ENCODE measurements around the gene GPR162. TPM values are rescaled to one million over a fixed set of nuclear protein-coding genes. Genes with fewer than 3 reads are reported as not detected.

Gene GPR162
- total RNA-seq, 1 experiment from 2014 or later, result 3.5 TPM

DNA sequence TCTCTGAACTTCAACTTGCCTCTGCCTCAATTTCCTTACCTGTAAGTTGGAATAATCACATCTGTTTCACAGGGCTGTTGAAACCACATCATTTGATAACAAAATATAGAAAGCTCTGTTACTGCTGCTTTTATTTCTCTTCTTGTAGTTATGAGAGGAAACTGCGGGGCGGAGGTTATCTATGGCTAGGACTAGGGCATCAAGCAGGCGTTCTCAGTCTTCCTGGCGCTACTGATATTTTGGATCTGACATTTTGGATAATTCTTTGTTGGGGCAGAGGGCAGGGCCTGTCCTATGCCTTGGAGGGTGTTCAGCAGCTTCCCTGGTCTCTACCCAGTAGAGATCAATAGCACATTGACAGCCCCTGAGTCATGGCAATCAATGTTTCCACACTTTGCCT is 10.5 kb downstream of the GPR162 start:
- DNase-seq, result no peak
- Histone ChIP-seq H3K27ac (no peak overlapping the region), H3K36me3 (peaks cover 36% of the 10 kb centered on the region), H3K4me1 (peaks cover 2% of the 10 kb centered on the region), H3K4me3 (no peak overlapping the region), H3K27me3 (no peaks in the 10 kb centered on the region), H3K9me3 (replicated peaks) (no peaks in the 10 kb centered on the region)

- H3K36me3 ChIP-seq, result peaks cover 42% of the 10 kb centered on the region
Observed at GRCh38 chr12:6833189-6833890, 11.7 kb downstream of the GPR162 start.

DNA sequence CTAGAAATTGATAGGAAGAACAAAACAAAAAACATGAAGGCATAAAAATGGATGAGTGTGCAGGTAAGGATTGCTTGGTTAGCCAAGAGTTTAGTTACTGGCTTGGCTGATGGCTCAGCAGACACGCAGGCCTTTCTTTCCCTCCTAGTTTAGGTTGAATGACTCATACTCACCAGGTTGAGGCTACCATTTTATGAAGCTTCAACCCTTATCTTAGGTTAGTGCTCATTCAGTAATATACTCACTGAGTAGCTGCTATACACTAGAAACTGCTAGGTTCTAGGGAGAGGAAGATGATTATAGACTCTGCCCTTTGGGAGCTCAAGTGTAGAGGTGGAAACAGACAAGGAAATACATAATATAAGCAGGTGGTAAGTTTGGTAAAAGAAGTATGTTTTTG is 12.6 kb downstream of the GPR162 start:
- Histone ChIP-seq H3K4me1 (peaks cover 3% of the 10 kb centered on the region; the same call in 1 of the 2 replicates), H3K4me3 (no peak overlapping the region), H3K36me3 (peaks cover 44% of the 10 kb centered on the region), H3K27me3 (no peaks in the 10 kb centered on the region), H3K9me3 (replicated peaks) (no peaks in the 10 kb centered on the region), H3K27ac (no peak overlapping the region)
- DNase-seq, result no peak

More at GRCh38 chr12:6833189-6833890, 11.7 kb downstream of the GPR162 start:
- Histone ChIP-seq H3K9me3 (replicated peaks) (no peaks in the 10 kb centered on the region), H3K4me1 (no peaks in the 10 kb centered on the region), H3K4me3 (no peak overlapping the region), H3K27ac (no peak overlapping the region), H3K27me3 (no peaks in the 10 kb centered on the region)
- no peak for DNase-seq

DNA sequence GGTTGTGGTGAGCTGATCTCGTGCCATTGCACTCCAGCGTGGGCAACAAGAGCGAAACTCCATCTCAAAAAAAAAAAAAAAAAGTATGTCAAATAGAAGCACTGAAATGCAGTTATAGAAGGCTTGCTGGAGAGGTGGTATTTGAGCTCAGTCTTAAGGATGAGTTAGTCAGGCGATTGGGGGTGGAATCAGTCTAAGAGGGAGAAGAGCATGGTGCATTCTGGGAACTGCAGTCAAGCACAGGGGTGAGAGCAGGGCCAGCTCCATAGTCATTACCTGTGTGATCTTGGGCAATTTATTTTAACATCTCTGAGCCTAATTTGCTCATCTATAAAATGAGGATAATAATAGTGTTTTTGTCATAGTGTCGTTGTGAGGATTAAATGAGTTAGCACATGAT is 13.3 kb downstream of the GPR162 start:
- DNase-seq, result no peak
- H3K4me3 ChIP-seq, result no peak overlapping the region
- no peak overlapping the region for H3K27ac ChIP-seq
- H3K27me3 ChIP-seq, result no peaks in the 10 kb centered on the region
- peaks cover 44% of the 10 kb centered on the region for H3K36me3 ChIP-seq
- H3K9me3 ChIP-seq (replicated peaks), result no peaks in the 10 kb centered on the region
- peaks cover 8% of the 10 kb centered on the region for H3K4me1 ChIP-seq

GRCh38 chr12:6836851-6837250 is 15.2 kb downstream of the GPR162 start:
- no peak overlapping the region for H3K4me3 ChIP-seq
- peaks cover 22% of the 10 kb centered on the region for H3K4me1 ChIP-seq
- no peaks in the 10 kb centered on the region for H3K9me3 ChIP-seq (replicated peaks)
- H3K36me3 ChIP-seq, result peaks cover 38% of the 10 kb centered on the region
- no peak overlapping the region for H3K27ac ChIP-seq
- no peaks in the 10 kb centered on the region for H3K27me3 ChIP-seq
- DNase-seq, result no peak

GRCh38 chr12:6837370-6838060 is 15.9 kb downstream of the GPR162 start:
- no peak overlapping the region for H3K4me3 ChIP-seq
- DNase-seq, result no peak
- H3K4me1 ChIP-seq, result peaks cover 22% of the 10 kb centered on the region
- H3K27me3 ChIP-seq, result no peaks in the 10 kb centered on the region
- H3K27ac ChIP-seq, result no peak overlapping the region
- H3K36me3 ChIP-seq, result peaks cover 31% of the 10 kb centered on the region
- no peaks in the 10 kb centered on the region for H3K9me3 ChIP-seq (replicated peaks)

DNA sequence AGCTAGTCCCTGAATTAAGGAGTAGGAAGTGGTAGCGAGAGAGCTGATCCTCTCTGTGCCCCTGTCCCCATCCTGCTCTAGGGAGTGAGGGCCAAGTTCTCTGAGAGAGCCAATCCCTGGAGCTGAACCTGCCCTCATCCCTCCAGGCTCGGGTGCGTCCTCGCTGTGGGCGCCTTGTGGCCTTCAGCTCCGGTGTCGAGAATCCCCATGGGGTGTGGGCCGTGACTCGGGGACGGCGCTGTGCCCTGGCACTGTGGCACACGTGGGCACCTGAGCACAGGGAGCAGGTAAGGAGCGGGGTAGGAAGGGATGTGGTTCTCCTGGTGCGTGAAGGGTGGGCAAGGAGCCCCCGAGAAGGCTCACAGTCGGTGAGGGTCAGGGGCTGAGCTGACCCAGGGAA is 17.2 kb downstream of the GPR162 start:
- peaks cover 22% of the 10 kb centered on the region for H3K4me1 ChIP-seq
- H3K27ac ChIP-seq, result no peak overlapping the region
- no peaks in the 10 kb centered on the region for H3K9me3 ChIP-seq (replicated peaks)
- H3K4me3 ChIP-seq, result no peak overlapping the region
- DNase-seq, result no peak
- H3K27me3 ChIP-seq, result no peaks in the 10 kb centered on the region
- peaks cover 20% of the 10 kb centered on the region for H3K36me3 ChIP-seq

DNA sequence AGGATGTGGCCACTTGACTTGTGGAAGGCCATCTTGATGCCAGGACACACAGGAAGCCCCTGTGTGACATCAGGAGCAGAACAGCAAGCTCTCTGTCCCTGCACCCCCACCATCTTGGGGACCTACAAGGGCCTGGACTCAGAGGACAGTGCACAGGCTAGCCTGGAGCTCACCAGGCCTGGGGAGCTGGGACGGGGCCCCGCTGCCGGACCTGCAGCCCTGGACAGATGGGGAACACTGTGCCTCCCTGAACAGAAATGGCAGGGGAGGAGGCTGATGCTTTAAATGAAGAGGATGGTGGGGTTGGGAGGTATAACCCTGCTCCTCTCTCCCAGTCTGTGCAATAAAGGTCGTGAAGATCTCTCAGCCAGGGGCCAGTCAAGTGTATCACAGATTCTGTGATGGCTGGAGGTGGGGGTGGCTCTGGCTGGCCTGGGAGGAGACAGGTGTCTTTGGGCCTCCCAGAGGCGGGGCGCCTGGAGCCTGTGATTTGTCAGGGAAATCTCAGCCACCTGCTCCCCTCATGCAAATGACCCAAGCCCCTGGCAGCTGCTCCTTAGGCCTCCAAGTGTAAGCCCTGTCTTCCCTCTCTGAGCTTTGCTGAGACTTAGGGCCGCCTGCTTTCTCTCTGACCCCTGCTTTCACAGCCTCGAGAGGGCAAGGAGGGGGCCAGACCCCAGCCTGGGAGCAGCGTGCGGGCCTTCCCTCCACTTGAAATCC is 18.0 kb downstream of the GPR162 start:
- peaks cover 20% of the 10 kb centered on the region for H3K36me3 ChIP-seq

GRCh38 chr12:6840330-6840729 is 18.7 kb downstream of the GPR162 start:
- Histone ChIP-seq H3K36me3 (peaks cover 24% of the 10 kb centered on the region), H3K9me3 (replicated peaks) (no peaks in the 10 kb centered on the region), H3K4me1 (peaks cover 22% of the 10 kb centered on the region), H3K27ac (peak overlapping the region; percentile 83), H3K4me3 (no peak overlapping the region), H3K27me3 (no peaks in the 10 kb centered on the region)
- peak; percentile 48 to 78 for DNase-seq

More for the DNA sequence above, 18.0 kb downstream of the GPR162 start:
- DNase-seq, result peak; percentile 93 to 95
- Histone ChIP-seq H3K27ac (peak overlapping the region; percentile 83), H3K4me1 (peaks cover 22% of the 10 kb centered on the region), H3K27me3 (no peaks in the 10 kb centered on the region), H3K9me3 (replicated peaks) (no peaks in the 10 kb centered on the region), H3K4me3 (no peak overlapping the region)

DNA sequence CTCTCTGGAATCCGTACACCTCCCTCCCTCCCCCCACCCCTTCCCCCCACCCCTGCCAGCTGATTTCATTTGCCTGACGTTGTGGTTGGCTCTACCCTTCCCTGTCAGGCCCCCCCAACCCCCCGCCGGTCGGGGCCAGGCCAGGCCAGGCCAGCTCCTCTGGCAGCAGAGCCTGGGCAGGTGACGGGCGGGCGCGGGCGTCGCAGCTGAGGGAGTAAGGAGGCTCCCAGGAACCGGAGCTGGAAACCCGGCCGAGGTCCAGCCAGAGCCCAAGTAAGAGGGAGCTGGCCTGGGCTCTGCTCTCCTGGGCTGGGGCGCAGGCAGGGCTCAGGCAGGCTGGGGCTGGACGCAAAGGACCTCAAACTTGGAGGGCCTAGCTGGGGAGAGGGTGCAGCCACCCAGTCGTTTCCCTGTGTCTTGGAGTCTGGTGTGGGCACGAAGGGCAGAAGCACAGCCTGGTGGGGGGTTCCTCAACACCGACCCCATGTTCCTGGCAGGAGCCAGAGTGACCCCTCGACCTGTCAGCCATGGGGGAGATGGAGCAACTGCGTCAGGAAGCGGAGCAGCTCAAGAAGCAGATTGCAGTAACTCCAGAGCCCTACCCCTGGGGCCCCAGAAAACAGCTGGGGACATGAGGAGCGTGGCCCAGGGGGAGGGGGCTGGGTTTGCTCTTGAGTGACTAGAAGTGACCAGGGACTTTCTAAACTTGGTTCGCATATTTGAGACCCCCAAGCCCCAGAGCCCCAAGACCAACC is 19.3 kb downstream of the GPR162 start, which contains the start of gene GNB3:
Gene GNB3 (plus strand): TSS at position 165 of the 755 bp plus-strand sequence. CDS start 363 bp downstream, at position 528.
- Histone ChIP-seq H3K4me3 (no peak within 1 kb of the TSS), H3K4me1 (peaks cover 22% of the 10 kb centered on the region), H3K36me3 (peaks cover 21% of the 10 kb centered on the region)

DNA sequence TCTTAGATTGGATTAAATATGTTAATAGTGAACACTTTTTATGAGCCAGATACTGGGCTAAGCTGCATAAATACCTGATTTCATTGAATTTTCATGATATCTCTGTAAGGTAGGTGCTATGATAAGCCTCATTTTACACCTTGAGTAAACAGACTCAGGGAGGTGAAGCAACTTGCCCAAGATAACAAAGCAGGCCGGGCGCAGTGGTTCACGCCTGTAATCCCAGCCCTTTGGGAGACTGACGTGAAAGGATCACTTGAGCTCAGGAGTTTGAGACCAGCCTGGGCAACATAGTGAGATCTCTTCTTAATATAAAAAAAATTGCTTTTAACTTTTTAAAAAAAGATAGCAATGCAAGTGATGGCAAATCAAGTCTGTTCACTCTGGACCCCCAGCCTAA is 20.5 kb downstream of the GPR162 start:
- Histone ChIP-seq H3K27me3 (no peaks in the 10 kb centered on the region), H3K27ac (no peak overlapping the region), H3K4me1 (peaks cover 22% of the 10 kb centered on the region), H3K9me3 (replicated peaks) (no peaks in the 10 kb centered on the region), H3K36me3 (peaks cover 28% of the 10 kb centered on the region), H3K4me3 (no peak overlapping the region)
- DNase-seq, result no peak

More for the DNA sequence above, 19.3 kb downstream of the GPR162 start, which contains the start of gene GNB3:
- Histone ChIP-seq H3K9me3 (replicated peaks) (no peaks in the 10 kb centered on the region), H3K27me3 (no peaks in the 10 kb centered on the region), H3K27ac (peak within 1 kb of the TSS; percentile 83)
- peak; percentile 30 to 47 for DNase-seq

GRCh38 chr12:6843118-6843902 is 21.7 kb downstream of the GPR162 start:
- peaks cover 32% of the 10 kb centered on the region for H3K36me3 ChIP-seq
- DNase-seq, result no peak
- H3K4me3 ChIP-seq, result no peak overlapping the region
- no peak overlapping the region for H3K27ac ChIP-seq
- H3K4me1 ChIP-seq, result peaks cover 22% of the 10 kb centered on the region
- no peaks in the 10 kb centered on the region for H3K9me3 ChIP-seq (replicated peaks)
- H3K27me3 ChIP-seq, result no peaks in the 10 kb centered on the region

GRCh38 chr12:6845395-6845794 is 23.8 kb downstream of the GPR162 start:
- H3K4me3 ChIP-seq, result no peak overlapping the region
- H3K36me3 ChIP-seq, result peaks cover 41% of the 10 kb centered on the region
- no peak for DNase-seq
- H3K27me3 ChIP-seq, result no peaks in the 10 kb centered on the region
- H3K27ac ChIP-seq, result no peak overlapping the region
- H3K9me3 ChIP-seq (replicated peaks), result no peaks in the 10 kb centered on the region
- peaks cover 9% of the 10 kb centered on the region for H3K4me1 ChIP-seq

All from SJCRH30 (cell line).